ENCODE results near the gene PADI1. TPM values are rescaled to one million over a fixed set of nuclear protein-coding genes. Genes with fewer than 3 reads are reported as not detected.

The PADI1 gene
- total RNA-seq, 1 experiment from 2014 or later = 0.24 TPM

GRCh38 chr1:17176306-17177061 lies 28.4 kb upstream of the PADI1 start:
- H3K27me3 ChIP-seq (ENCODE audit: insufficient read depth, low read length) = no peaks in the 10 kb centered on the region
- no peak for TF ChIP-seq CTCF (conservative IDR thresholded peaks at IDR 0.05)
- Mint-ChIP-seq H3K9me3 (peaks cover 3 to 6% of the 10 kb centered on the region in 2 experiments; a peak in 3 of 5 replicates), H3K27ac (no peak overlapping the region), H3K36me3 (ENCODE audit: insufficient read depth in 1 of 3, low read depth in 3 of 3) (no peaks in the 10 kb centered on the region), H3K27me3 (ENCODE audit: low read depth) (peaks cover 6% of the 10 kb centered on the region; the same call in 1 of the 2 replicates), H3K4me3 (no peak overlapping the region), H3K4me1 (peaks cover 1 to 2% of the 10 kb centered on the region in 2 experiments; a peak in 3 of 4 replicates)
- no peak overlapping the region for H2AK5ac ChIP-seq (ENCODE audit: insufficient read length, low read length)
- no peak overlapping the region for H4K5ac ChIP-seq (ENCODE audit: insufficient read length, low read depth, low read length)
- H3K18ac ChIP-seq (ENCODE audit: insufficient read length, low read depth, low read length) = no peak overlapping the region
- no peak overlapping the region for H4K91ac ChIP-seq (ENCODE audit: insufficient read length, low read depth, low read length)
- H4K8ac ChIP-seq (replicated peaks; ENCODE audit: insufficient read length, low read depth, low read length) = no peak overlapping the region
- no peaks in the 10 kb centered on the region for H3K23me2 ChIP-seq (ENCODE audit: insufficient read length, low read depth, low read length, poor library complexity, severe bottlenecking)
- H3K4me2 ChIP-seq (ENCODE audit: insufficient read depth, insufficient read length, low read length) = no peak overlapping the region
- H4K20me1 ChIP-seq (ENCODE audit: control insufficient read depth, insufficient read depth, insufficient read length) = no peaks in the 10 kb centered on the region
- no peak overlapping the region for H3K14ac ChIP-seq (ENCODE audit: insufficient read depth, low read length)
- H3K79me1 ChIP-seq (ENCODE audit: insufficient read depth, low read depth, low read length, poor library complexity, severe bottlenecking) = no peaks in the 10 kb centered on the region
- H3K4me1 ChIP-seq (ENCODE audit: insufficient read depth, low read length) = no peaks in the 10 kb centered on the region
- H3K79me2 ChIP-seq (ENCODE audit: insufficient read depth, low read length) = no peaks in the 10 kb centered on the region
- H3K4ac ChIP-seq (ENCODE audit: low read depth, low read length) = no peak overlapping the region
- no peak overlapping the region for H2BK120ac ChIP-seq (ENCODE audit: low read depth, low read length, poor library complexity, severe bottlenecking)
- no peaks in the 10 kb centered on the region for H3K9me3 ChIP-seq (ENCODE audit: control insufficient read depth, low read depth, low read length)
- no peak overlapping the region for H3K9ac ChIP-seq (ENCODE audit: extremely low read depth, insufficient read length, low read length)
- no peak overlapping the region for H2BK5ac ChIP-seq (ENCODE audit: insufficient read length, low read length)
- no CpG with 5 or more reads among the region's 6 CpGs for WGBS (ENCODE audit: extremely low coverage, insufficient read length, low lambda C conversion rate)
- no peak overlapping the region for H2BK20ac ChIP-seq (ENCODE audit: low read depth, low read length, poor library complexity, severe bottlenecking)
- no peak overlapping the region for H3K27ac ChIP-seq (ENCODE audit: insufficient read length, low read depth, low read length)
- no peak overlapping the region for H3K56ac ChIP-seq (ENCODE audit: insufficient read length, low read depth, low read length)
- H3T11ph ChIP-seq (ENCODE audit: low read length) = no peak overlapping the region
- H2BK12ac ChIP-seq (ENCODE audit: insufficient read length, low read depth, low read length) = no peak overlapping the region
- DNase-seq = no peak
- no peak overlapping the region for H2BK15ac ChIP-seq (ENCODE audit: low read depth, low read length)
- no peak overlapping the region for H2AFZ ChIP-seq (ENCODE audit: low read length)
- H3K23ac ChIP-seq (ENCODE audit: insufficient read length, low read depth, low read length) = no peak overlapping the region

Data from H9 (cell line).